Hematopoietic multipotent progenitor cell (in vitro differentiated cells): Measurements from ENCODE around the gene ERFL. TPM values are rescaled to one million over a fixed set of nuclear protein-coding genes. Genes with fewer than 3 reads are reported as not detected.

Source experiments
- DNase-seq, 3 donors: peaks; one replicate each; pipeline ENCODE4 v3.0.0-alpha.2; 2011 to 2015; ENCODE audit warnings: low read depth in 2 of 3, low spot score in 2 of 3
- total RNA-seq: library from RNA; depleted of rRNA; stranded (reverse); fragments of >200 nt; gene quantifications from one replicate; pipeline ENCODE4 v1.2.3, GENCODE V29; 2012

Gene ERFL
- total RNA-seq, 1 donor: under 0.01 TPM

- peak in 1 of 3 donors; percentile 49 for DNase-seq
Measured at GRCh38 chr19:41928754-41929535, 696 bp upstream of the ERFL start.

- DNase-seq: no peak
Measured at GRCh38 chr19:41927497-41928192, 604 bp downstream of the ERFL start.

DNA sequence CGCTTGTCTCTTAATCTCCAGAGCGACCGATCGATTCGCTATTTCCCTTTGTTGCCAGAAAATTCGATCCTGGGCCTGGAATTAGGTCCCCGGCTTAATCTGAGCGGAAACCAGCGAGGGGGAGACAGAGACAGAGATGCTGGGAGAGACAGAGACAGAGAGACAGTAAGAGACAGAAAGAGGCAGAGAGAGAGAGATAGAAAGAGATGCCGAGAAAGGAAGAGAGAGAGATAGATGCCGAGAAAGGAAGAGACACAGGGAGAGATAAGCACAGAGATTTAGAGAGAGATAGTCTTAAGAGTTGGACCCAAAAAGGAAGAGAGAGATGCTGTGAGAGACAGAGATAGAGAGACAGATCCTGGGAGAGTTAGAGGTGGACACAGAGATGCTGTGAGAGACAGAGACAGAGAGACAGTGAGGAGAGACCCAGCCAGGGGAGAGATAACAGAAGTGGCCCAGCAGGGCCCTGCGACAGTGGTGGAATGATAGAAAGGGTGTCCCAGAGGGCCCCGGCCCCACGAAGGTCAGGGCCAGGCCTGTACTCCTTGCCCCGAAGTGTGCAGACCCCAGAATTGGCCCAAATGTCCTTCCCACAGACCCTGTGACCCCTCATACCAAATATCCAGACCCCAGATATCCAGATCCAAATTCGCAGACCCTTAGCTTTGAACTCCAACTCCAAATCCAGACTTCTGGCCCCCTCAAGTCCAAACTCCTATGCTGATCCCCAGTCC lies 1.3 kb downstream of the ERFL start:
- DNase-seq: no peak

GRCh38 chr19:41926028-41926762 lies 2.1 kb downstream of the ERFL start:
- no peak for DNase-seq

DNA sequence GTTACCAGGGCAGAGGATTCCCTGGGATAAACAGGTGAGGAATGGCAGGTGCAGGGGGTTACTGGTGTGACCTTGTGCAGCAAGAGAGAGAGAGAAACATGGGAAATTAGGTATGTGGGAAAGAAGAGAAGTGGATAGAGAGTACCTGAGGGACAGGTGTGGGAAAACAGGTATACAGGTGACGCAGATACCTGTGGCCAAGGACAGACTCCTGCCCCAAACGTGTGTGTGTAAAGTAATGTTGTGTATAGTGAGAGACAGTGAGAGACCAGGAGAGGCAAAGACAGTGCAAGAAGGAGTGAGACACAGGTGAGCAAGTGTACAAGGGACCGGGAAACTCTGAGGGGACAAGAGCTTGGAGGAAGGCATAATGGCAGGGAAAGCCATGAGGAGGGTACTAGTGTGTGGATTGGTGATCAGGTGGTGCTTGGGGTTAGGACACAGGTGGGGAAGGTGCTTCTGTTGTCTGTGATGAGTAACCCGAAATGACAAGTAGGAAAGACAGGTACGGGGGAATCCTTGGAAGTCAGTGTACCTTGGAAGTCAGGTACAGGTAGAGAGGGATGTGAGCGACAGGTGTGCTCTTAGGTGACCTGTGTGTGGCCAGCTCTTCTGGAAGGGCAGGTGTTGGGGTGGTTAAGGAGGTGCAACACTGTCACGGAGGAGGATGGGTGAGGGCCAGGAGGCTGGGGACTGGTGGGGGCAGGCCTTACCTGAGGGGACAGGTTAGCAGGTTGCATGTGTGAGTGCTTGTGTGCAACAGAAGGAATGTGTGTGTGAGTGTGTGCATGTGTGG lies 2.8 kb downstream of the ERFL start:
- DNase-seq: no peak

- no peak for DNase-seq
Measured at GRCh38 chr19:41924151-41925145, 3.8 kb downstream of the ERFL start.

DNA sequence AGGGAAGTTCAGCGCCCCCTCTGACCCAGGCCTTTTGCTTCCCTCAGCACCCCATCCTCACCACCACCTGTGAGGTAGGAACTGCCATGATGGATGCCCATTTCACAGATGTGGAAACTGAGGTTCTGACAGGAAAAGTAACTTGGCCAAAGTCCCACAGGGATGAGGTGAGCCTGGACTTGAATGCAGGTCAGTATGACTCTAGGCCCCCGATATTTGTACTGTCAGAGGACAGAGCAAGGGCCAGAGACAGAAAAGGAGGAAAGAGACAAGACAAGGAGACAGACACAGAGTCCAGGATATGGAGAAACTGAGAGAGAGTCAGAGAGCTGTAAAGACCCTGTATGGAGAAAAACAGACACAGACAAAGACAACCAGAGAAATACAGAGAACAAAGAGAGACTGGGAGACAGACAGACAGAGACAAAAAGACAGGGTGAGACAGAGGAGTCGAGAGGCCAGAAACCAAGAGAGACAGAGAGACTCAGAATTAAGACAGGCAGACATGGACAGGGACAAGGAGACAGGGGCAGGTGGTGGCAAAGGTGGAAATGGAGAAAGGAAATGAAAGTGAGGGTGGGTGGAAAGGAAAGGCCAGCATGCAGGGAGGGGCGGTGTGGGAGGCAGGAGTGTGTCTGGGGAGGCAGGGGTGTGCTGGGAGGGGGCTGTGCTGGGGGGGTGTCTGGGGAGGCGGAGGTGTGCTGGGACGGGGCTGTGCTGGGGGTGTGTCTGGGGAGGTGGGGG lies 5.0 kb downstream of the ERFL start:
- no peak for DNase-seq

DNA sequence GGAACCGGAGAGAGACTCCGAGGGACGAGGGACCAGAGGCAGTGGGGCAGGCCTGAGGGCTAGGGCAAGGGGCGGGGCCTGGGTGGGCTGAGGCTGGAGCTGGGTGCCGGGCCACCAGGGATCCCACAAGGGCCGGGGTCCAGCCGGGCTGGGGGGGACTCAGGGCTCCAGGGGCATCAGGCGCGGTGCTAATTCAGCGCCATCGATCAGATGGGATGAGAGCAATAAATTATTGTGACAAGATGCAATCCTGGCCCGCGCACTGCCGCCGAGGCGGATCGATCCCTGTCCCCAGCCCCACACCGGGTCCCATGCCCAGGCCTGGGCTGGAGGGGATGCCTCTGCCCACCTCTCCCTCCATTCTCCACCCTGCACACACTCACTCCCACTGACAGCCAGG lies 5.7 kb downstream of the ERFL start:
- DNase-seq: no peak

GRCh38 chr19:41921577-41922576 lies 6.4 kb downstream of the ERFL start:
- no peak for DNase-seq

DNA sequence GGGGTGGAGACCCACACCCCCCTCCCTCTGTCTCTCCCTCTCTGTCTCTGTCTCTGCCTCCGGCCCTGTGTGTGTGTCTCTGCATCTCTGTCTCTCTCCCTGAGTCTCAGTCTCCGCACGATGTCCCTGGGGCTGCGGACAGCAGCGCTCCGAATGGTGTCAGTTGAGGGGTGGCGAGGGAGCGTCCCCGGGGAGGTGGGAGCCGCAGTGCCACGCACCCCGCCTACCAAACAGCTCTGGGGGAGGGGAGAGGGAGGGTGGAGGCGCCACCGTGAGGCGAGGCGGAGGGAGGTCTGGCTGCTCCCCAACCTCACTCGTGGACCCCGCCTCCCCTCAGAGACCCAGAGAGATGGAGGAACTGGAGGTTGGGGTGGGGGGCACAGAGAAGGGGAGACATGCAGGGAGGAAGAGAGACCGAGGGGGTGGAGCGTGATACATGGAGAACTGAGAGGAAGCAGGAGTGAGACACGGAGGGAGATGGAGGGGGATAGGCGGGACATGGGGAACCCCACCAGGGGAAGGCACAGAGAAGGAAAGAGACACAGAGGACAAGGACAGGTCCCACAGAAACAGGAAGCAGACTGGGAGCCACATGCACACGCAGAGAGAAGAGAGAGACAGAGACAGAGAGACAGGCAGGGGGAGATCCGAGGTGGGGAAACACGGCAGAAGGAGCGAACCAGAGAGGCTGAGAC lies 7.2 kb downstream of the ERFL start:
- DNase-seq: peak in 1 of 3 donors; percentile 52

DNA sequence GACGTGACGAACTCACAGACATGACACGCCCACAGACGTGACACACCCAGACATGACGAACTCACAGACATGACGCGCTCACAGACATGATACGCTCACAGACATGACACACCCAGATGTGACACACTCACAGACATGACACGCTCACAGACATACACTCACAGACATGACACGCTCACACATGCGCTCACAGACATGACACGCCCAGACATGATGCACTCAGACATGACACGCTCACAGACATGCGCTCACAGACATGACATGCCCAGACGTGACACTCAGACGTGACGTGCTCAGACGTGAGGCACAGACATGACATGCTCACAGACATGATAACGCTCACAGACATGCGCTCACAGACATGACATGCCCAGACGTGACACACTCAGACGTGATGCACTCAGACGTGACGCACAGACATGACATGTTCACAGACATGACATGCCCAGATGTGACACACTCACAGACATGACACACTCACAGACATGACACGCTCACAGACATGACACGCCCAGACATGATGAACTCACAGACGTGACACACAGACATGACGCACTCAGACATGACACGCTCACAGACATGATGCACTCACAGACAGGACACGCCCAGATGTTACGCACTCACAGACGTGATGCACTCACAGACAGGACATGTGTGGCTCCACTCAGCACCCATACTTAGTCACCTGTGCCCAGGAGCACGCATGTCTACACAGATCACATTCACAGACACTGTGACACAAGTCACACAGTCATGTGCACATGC lies 8.1 kb downstream of the ERFL start:
- DNase-seq: no peak

DNA sequence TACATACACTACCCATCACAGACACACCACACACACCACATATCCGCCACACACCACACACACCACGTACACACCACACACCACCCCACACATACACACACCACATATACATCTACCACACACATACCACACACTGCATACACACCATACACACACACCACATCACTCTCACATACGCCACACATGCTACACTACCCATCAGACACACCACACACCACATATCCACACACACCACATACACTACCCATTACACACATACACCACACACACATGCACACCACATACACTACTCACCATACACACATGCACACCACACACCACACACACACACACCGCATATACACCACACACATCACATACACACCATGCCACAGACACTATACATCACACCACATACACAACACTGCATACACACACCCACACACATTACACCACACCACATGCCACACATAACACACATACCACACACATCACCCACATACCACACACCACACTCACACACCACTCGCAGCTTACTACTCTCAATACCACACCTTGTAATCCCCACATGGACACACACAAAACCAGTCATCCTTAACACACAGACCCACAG lies 9.5 kb downstream of the ERFL start:
- no peak for DNase-seq

GRCh38 chr19:41918095-41918494 lies 10.2 kb downstream of the ERFL start:
- no peak for DNase-seq

DNA sequence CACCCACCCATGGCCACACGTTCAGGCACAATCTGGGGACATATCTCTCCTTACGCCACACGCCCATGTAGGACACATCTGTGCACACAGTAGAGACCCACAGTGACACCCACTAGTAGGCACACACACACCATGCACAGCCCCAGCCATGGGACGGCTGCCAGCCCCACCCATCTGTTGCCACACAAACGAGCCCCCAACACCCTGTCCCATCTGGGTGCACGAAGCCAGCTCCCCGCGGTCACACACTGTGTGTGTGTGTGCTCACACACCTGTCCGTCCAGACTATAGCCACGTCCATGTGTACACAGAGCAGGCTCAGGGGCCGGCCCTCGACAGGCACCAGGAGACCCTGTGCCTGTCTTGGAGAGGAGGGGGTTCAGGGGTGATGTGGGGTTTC lies 10.6 kb downstream of the ERFL start:
- DNase-seq: no peak

GRCh38 chr19:41915776-41916414 lies 12.4 kb downstream of the ERFL start:
- DNase-seq: no peak
